Activated naive CD4-positive, alpha-beta T cell treated with anti-CD3 and anti-CD28 coated beads, Interleukin-2, amount 10 ng/mL, durations not matched to agents 7 days and 5 days (primary cell): ENCODE results near the gene ABCC12.

Source experiments
- CTCF ChIA-PET: fragments of 350-600 bp; sonication (Branson Sonifier 250); formaldehyde crosslinking; loops from one replicate; lab custom pipeline; 2021; ENCODE audit warnings: antibody characterized with exemption; lab: Charles Lee
- DNase-seq: peaks from one replicate; pipeline ENCODE4 v3.0.0-alpha.2; 2020
- H3K27ac Mint-ChIP-seq: one replicate; pipeline ENCODE4 v1.8.0; 2021; ENCODE audit warnings: mild to moderate bottlenecking, moderate library complexity, mixed read lengths
- H3K27me3 Mint-ChIP-seq: one replicate; pipeline ENCODE4 v1.8.0; 2021; ENCODE audit warnings: mild to moderate bottlenecking, mixed read lengths
- H3K36me3 Mint-ChIP-seq: one replicate; pipeline ENCODE4 v1.8.0; 2021; ENCODE audit warnings: mixed read lengths
- H3K4me1 Mint-ChIP-seq: one replicate; pipeline ENCODE4 v1.8.0; 2021; ENCODE audit warnings: mixed read lengths
- H3K4me3 Mint-ChIP-seq: one replicate; pipeline ENCODE4 v1.8.0; 2021; ENCODE audit warnings: mild to moderate bottlenecking, moderate library complexity, mixed read lengths
- H3K9me3 Mint-ChIP-seq: one replicate; pipeline ENCODE4 v1.8.0; 2021; ENCODE audit warnings: mixed read lengths

Gene ABCC12

GRCh38 chr16:48133455-48134211 is 22.2 kb downstream of the ABCC12 start:
- DNase-seq = no peak
- CTCF ChIA-PET = no interaction called here
- Mint-ChIP-seq H3K4me1 (no peaks in the 10 kb centered on the region), H3K36me3 (no peaks in the 10 kb centered on the region), H3K27ac (no peak overlapping the region), H3K9me3 (no peaks in the 10 kb centered on the region), H3K27me3 (peaks cover 5% of the 10 kb centered on the region), H3K4me3 (no peak overlapping the region)

GRCh38 chr16:48132696-48133095 is 23.1 kb downstream of the ABCC12 start:
- peaks cover 5% of the 10 kb centered on the region for H3K27me3 Mint-ChIP-seq
- no peak overlapping the region for H3K4me3 Mint-ChIP-seq
- no peaks in the 10 kb centered on the region for H3K9me3 Mint-ChIP-seq
- no peak for DNase-seq
- CTCF ChIA-PET = no interaction called here
- no peaks in the 10 kb centered on the region for H3K36me3 Mint-ChIP-seq
- H3K27ac Mint-ChIP-seq = no peak overlapping the region
- no peaks in the 10 kb centered on the region for H3K4me1 Mint-ChIP-seq

- Mint-ChIP-seq H3K9me3 (no peaks in the 10 kb centered on the region), H3K27ac (no peak overlapping the region), H3K4me3 (no peak overlapping the region), H3K4me1 (no peaks in the 10 kb centered on the region), H3K36me3 (no peaks in the 10 kb centered on the region), H3K27me3 (peaks cover 12% of the 10 kb centered on the region)
- CTCF ChIA-PET = no interaction called here
- no peak for DNase-seq
These were observed 24.4 kb downstream of the ABCC12 start for GRCh38 chr16:48131201-48131935.

GRCh38 chr16:48129926-48130325 is 25.9 kb downstream of the ABCC12 start:
- Mint-ChIP-seq H3K4me1 (no peaks in the 10 kb centered on the region), H3K27me3 (peaks cover 12% of the 10 kb centered on the region), H3K27ac (no peak overlapping the region), H3K4me3 (no peak overlapping the region), H3K9me3 (no peaks in the 10 kb centered on the region), H3K36me3 (no peaks in the 10 kb centered on the region)
- CTCF ChIA-PET = no interaction called here
- DNase-seq = no peak

GRCh38 chr16:48128769-48129168 is 27.0 kb downstream of the ABCC12 start:
- no peaks in the 10 kb centered on the region for H3K36me3 Mint-ChIP-seq
- peaks cover 12% of the 10 kb centered on the region for H3K27me3 Mint-ChIP-seq
- no peaks in the 10 kb centered on the region for H3K9me3 Mint-ChIP-seq
- H3K4me3 Mint-ChIP-seq = no peak overlapping the region
- H3K4me1 Mint-ChIP-seq = no peaks in the 10 kb centered on the region
- CTCF ChIA-PET = no interaction called here
- no peak for DNase-seq
- H3K27ac Mint-ChIP-seq = no peak overlapping the region

GRCh38 chr16:48126801-48127644 is 28.8 kb downstream of the ABCC12 start:
- H3K27ac Mint-ChIP-seq = no peak overlapping the region
- DNase-seq = no peak
- H3K27me3 Mint-ChIP-seq = peaks cover 12% of the 10 kb centered on the region
- no peak overlapping the region for H3K4me3 Mint-ChIP-seq
- H3K4me1 Mint-ChIP-seq = no peaks in the 10 kb centered on the region
- CTCF ChIA-PET = interaction anchor here (1.0 kb wide), 1 partner anchor 599 kb away, joined by 3 read pairs; no protein-coding TSS in a partner anchor
- no peaks in the 10 kb centered on the region for H3K9me3 Mint-ChIP-seq
- H3K36me3 Mint-ChIP-seq = no peaks in the 10 kb centered on the region

- H3K27ac Mint-ChIP-seq = no peak overlapping the region
- CTCF ChIA-PET = interaction anchor here (0.9 kb wide), 1 partner anchor 1196 kb away, joined by 3 read pairs; no protein-coding TSS in a partner anchor
- DNase-seq = no peak
- H3K9me3 Mint-ChIP-seq = no peaks in the 10 kb centered on the region
- H3K4me3 Mint-ChIP-seq = no peak overlapping the region
- H3K27me3 Mint-ChIP-seq = peaks cover 7% of the 10 kb centered on the region
- H3K4me1 Mint-ChIP-seq = no peaks in the 10 kb centered on the region
- no peaks in the 10 kb centered on the region for H3K36me3 Mint-ChIP-seq
These were observed 29.9 kb downstream of the ABCC12 start for GRCh38 chr16:48125888-48126287.

GRCh38 chr16:48124266-48124665 is 31.5 kb downstream of the ABCC12 start:
- Mint-ChIP-seq H3K27ac (no peak overlapping the region), H3K9me3 (no peaks in the 10 kb centered on the region), H3K36me3 (no peaks in the 10 kb centered on the region), H3K4me1 (no peaks in the 10 kb centered on the region), H3K27me3 (peaks cover 7% of the 10 kb centered on the region), H3K4me3 (no peak overlapping the region)
- CTCF ChIA-PET = no interaction called here
- DNase-seq = no peak

GRCh38 chr16:48123104-48123788 is 32.5 kb downstream of the ABCC12 start:
- Mint-ChIP-seq H3K9me3 (no peaks in the 10 kb centered on the region), H3K4me1 (no peaks in the 10 kb centered on the region), H3K27me3 (peaks cover 7% of the 10 kb centered on the region), H3K36me3 (no peaks in the 10 kb centered on the region), H3K4me3 (no peak overlapping the region), H3K27ac (no peak overlapping the region)
- DNase-seq = no peak
- CTCF ChIA-PET = no interaction called here

GRCh38 chr16:48121276-48121675 is 34.5 kb downstream of the ABCC12 start:
- H3K9me3 Mint-ChIP-seq = no peaks in the 10 kb centered on the region
- H3K27ac Mint-ChIP-seq = no peak overlapping the region
- H3K36me3 Mint-ChIP-seq = no peaks in the 10 kb centered on the region
- no peak for DNase-seq
- H3K4me1 Mint-ChIP-seq = no peaks in the 10 kb centered on the region
- H3K4me3 Mint-ChIP-seq = no peak overlapping the region
- CTCF ChIA-PET = no interaction called here
- no peaks in the 10 kb centered on the region for H3K27me3 Mint-ChIP-seq

- DNase-seq = no peak
- H3K4me1 Mint-ChIP-seq = no peaks in the 10 kb centered on the region
- no peak overlapping the region for H3K27ac Mint-ChIP-seq
- CTCF ChIA-PET = no interaction called here
- no peaks in the 10 kb centered on the region for H3K36me3 Mint-ChIP-seq
- H3K4me3 Mint-ChIP-seq = no peak overlapping the region
- H3K9me3 Mint-ChIP-seq = no peaks in the 10 kb centered on the region
- peaks cover 1% of the 10 kb centered on the region for H3K27me3 Mint-ChIP-seq
These were observed 37.0 kb downstream of the ABCC12 start for GRCh38 chr16:48118841-48119240.

- CTCF ChIA-PET = interaction anchor here (0.6 to 1.4 kb wide), 3 partner anchors 974 to 1170 kb away, joined by 3 to 4 read pairs (median 3); partner anchors contain the start of gene NETO2
- Mint-ChIP-seq H3K36me3 (no peaks in the 10 kb centered on the region), H3K27ac (no peak overlapping the region)
These were observed 38.3 kb downstream of the ABCC12 start for GRCh38 chr16:48117217-48118105.

GRCh38 chr16:48115299-48115698 is 40.5 kb downstream of the ABCC12 start:
- CTCF ChIA-PET = interaction anchor here (0.9 to 1.2 kb wide), 2 partner anchors 972 to 973 kb away, joined by 3 to 4 read pairs; partner anchors contain the start of gene NETO2
- Mint-ChIP-seq H3K9me3 (no peaks in the 10 kb centered on the region), H3K4me3 (no peak overlapping the region), H3K36me3 (no peaks in the 10 kb centered on the region), H3K27ac (no peak overlapping the region), H3K27me3 (peaks cover 15% of the 10 kb centered on the region), H3K4me1 (no peaks in the 10 kb centered on the region)
- no peak for DNase-seq

More at GRCh38 chr16:48117217-48118105, 38.3 kb downstream of the ABCC12 start:
- H3K27me3 Mint-ChIP-seq = peaks cover 11% of the 10 kb centered on the region
- H3K9me3 Mint-ChIP-seq = no peaks in the 10 kb centered on the region
- H3K4me1 Mint-ChIP-seq = no peaks in the 10 kb centered on the region
- no peak overlapping the region for H3K4me3 Mint-ChIP-seq
- peak; percentile 73 for DNase-seq
